Right lobe of liver (tissue), 6 donors: ENCODE measurements around the gene LCP1. TPM values are rescaled to one million over a fixed set of nuclear protein-coding genes. Genes with fewer than 3 reads are reported as not detected.

Experiments
- ATAC-seq, 4 donors: fragments of 200-7000 bp; cut with Tn5 transposase; one replicate each; pipeline ENCODE4 v1.9.1; 2020; ENCODE audit warnings: mild to moderate bottlenecking in 4 of 4, moderate library complexity in 4 of 4
- DNase-seq, 3 donors: peaks; one replicate each; pipeline ENCODE4 v3.0.0-alpha.2; 2020
- H3K27ac ChIP-seq, 3 donors: fragments of 200-600 bp; one replicate each; pipeline ENCODE4 v1.8.0; 2022
- H3K27me3 ChIP-seq, 2 donors: fragments of 200-600 bp; one replicate each; pipeline ENCODE4 v1.8.0; 2022
- H3K36me3 ChIP-seq, 4 donors: fragments of 200-600 bp; sonication (generic) in 1 of 4; one replicate each; pipeline versions ENCODE4 v1.5.1 to v1.8.0; 2017 to 2022; ENCODE audit warnings: control low read depth in 1 of 4
- H3K4me1 ChIP-seq, 4 donors: fragments of 200-600 bp; sonication (generic) in 1 of 4; one replicate each; pipeline versions ENCODE4 v1.5.1 to v1.8.0; 2017 to 2022; ENCODE audit warnings: control low read depth in 1 of 4
- H3K4me3 ChIP-seq, 3 donors: fragments of 200-600 bp; one replicate each; pipeline ENCODE4 v1.8.0; 2022
- H3K9me3 ChIP-seq, 4 donors: fragments of 200-600 bp; sonication (generic) in 1 of 4; one replicate each; pipeline versions ENCODE4 v1.5.1 to v1.8.0; 2017 to 2022; ENCODE audit warnings: control low read depth in 1 of 4
- POLR2A ChIP-seq: fragments of 450-650 bp; IDR thresholded peaks from one replicate; pipeline ENCODE4 v1.6.1; 2017; ENCODE audit warnings: antibody characterized with exemption, mild to moderate bottlenecking
- WGBS: methylation state at CpG from one replicate; pipeline ENCODE4 v1.1.6; 2018; ENCODE audit warnings: low coverage, low lambda C conversion rate; ENCODE audit not compliant: insufficient coverage; ENCODE audit errors: missing lambda C conversion rate; 5-methylcytosine and 5-hydroxymethylcytosine counted together
- intact Hi-C, 2 donors: fragments of 100-400 bp; cut with DNase I; formaldehyde crosslinking; loops; one replicate each; pipeline versions ENCODE4 v1.11.2 to v1.14.1; 2022
- total RNA-seq, 6 experiments: library from RNA; depleted of rRNA in 2 of 6; stranded (reverse); fragments of >200 nt in 2 of 6; fragmentation: NEBNext Ultra II Directional in 3 of 6; extraction: Animal tissue kit (Norgen Biotek cat#: 25700) in 3 of 6; gene quantifications; one replicate each; pipeline versions ENCODE4 v1.1.0 to v1.2.4, GENCODE V29; 2016 to 2023
- TF ChIP-seq, protein P1 (sequence below), 4 donors: fragments of 200-600 bp in 3 of 4; fragments of 450-650 bp in 1 of 4; IDR thresholded peaks; one replicate each; pipeline versions ENCODE4 v1.5.1 to v1.8.0; 2016 to 2022; ENCODE audit warnings: antibody characterized with exemption in 4 of 4, mild to moderate bottlenecking in 2 of 4
- donor health status: DM: no; HTN: yes; CAD: no.
- donor health status: DM: no; HTN: no; CAD: no.
- donor health status: DM: no; HTN: no; CAD: no.
- donor health status: DM: no; HTN: yes; CAD: no.
- donor health status: DM: no; HTN: yes; CAD: no.

Gene LCP1
- total RNA-seq, 6 experiments from 2014 or later: 19.7 to 58.1 (median 22.8) TPM

DNA sequence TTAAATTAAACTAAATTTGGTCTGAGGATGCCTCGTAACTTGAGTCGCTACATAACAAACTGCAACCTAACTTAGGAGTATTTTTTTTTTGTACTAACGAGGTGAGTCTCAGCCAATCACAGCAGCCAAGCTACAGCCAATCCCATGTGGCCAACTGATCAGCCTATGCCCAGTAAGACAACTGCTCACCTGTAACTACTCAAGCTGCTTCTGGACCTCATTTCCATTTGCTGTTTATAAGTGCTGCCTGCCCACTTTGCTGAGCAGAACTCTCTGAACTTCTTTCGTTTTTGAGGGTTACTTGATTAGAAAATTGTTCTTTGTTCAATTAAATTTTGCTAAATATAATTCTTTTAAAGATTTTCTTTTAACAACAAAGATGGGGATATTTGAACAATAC is 81.0 kb downstream of the LCP1 start:
- Histone ChIP-seq H3K4me3 (peak overlapping the region; percentile 32 to 61 (median 56)), H3K9me3 (no peaks in the 10 kb centered on the region), H3K27ac (peak overlapping the region; percentile 83 to 97 (median 95)), H3K36me3 (peaks cover 0 to 8% (median 0%) of the 10 kb centered on the region in 4 donors), H3K27me3 (no peaks in the 10 kb centered on the region), H3K4me1 (peaks cover 0 to 46% (median 12%) of the 10 kb centered on the region in 4 donors)
- intact Hi-C loops: no loop called here
- ATAC-seq (peak; percentile 36 to 66 (median 42)), DNase-seq (peak in 1 of 3 donors; percentile 30)
- TF ChIP-seq, protein P1, sequence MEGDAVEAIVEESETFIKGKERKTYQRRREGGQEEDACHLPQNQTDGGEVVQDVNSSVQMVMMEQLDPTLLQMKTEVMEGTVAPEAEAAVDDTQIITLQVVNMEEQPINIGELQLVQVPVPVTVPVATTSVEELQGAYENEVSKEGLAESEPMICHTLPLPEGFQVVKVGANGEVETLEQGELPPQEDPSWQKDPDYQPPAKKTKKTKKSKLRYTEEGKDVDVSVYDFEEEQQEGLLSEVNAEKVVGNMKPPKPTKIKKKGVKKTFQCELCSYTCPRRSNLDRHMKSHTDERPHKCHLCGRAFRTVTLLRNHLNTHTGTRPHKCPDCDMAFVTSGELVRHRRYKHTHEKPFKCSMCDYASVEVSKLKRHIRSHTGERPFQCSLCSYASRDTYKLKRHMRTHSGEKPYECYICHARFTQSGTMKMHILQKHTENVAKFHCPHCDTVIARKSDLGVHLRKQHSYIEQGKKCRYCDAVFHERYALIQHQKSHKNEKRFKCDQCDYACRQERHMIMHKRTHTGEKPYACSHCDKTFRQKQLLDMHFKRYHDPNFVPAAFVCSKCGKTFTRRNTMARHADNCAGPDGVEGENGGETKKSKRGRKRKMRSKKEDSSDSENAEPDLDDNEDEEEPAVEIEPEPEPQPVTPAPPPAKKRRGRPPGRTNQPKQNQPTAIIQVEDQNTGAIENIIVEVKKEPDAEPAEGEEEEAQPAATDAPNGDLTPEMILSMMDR (IDR thresholded peaks at IDR 0.05): no peak
- TF ChIP-seq POLR2A: peak; percentile 66
- WGBS: 38% methylated on average over 4 of the region's 4 CpGs

GRCh38 chr13:46100191-46100815 is 81.7 kb downstream of the LCP1 start:
- peaks cover 0 to 8% (median 0%) of the 10 kb centered on the region in 4 donors for H3K36me3 ChIP-seq
- peaks cover 0 to 47% (median 13%) of the 10 kb centered on the region in 4 donors for H3K4me1 ChIP-seq
- H3K9me3 ChIP-seq: no peaks in the 10 kb centered on the region
- WGBS: 26% methylated on average over 1 of the region's 1 CpG
- H3K27ac ChIP-seq: peak overlapping the region; percentile 83 to 97 (median 95)
- peak; percentile 40 to 53 (median 42) for ATAC-seq
- TF ChIP-seq POLR2A: peak; percentile 28
- TF ChIP-seq, protein P1 (IDR thresholded peaks at IDR 0.05): no peak
- no peak for DNase-seq
- no peaks in the 10 kb centered on the region for H3K27me3 ChIP-seq
- intact Hi-C loops: no loop called here
- peak overlapping the region in 2 of 3 donors; percentile 56 to 61 for H3K4me3 ChIP-seq

- H3K4me1 ChIP-seq: peaks cover 0 to 65% (median 15%) of the 10 kb centered on the region in 4 donors
- peak; percentile 14 to 62 (median 38) for ATAC-seq
- intact Hi-C loops: no loop called here
These were observed 84.3 kb downstream of the LCP1 start for GRCh38 chr13:46097663-46098062.

DNA sequence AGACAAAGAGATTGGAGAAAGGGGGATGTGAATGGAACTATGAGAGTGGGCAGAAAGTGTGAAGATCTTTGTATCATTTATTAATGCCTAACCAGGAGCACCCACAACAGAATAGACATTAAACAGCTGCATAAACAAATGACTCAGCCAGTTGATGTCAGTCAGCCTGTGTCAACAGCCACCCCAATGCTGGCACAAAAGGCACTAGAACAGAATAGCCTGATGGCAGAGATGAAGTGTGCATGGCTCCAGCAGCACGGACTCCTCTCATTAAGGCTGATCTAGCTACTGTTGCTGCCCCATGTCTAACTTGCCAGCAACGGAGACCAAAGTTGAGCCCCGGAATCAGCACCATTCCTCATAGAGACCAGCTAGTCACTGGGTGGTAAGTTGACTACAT is 85.0 kb downstream of the LCP1 start:
- ATAC-seq: peak; percentile 54 to 74 (median 68)
- peak; percentile 83 for TF ChIP-seq POLR2A
- TF ChIP-seq, protein P1 (IDR thresholded peaks at IDR 0.05): no peak
- peaks cover 0 to 8% (median 0%) of the 10 kb centered on the region in 4 donors for H3K36me3 ChIP-seq
- H3K4me1 ChIP-seq: peaks cover 0 to 65% (median 15%) of the 10 kb centered on the region in 4 donors
- H3K27ac ChIP-seq: peak overlapping the region; percentile 58 to 97 (median 95)
- no peaks in the 10 kb centered on the region for H3K27me3 ChIP-seq
- intact Hi-C loops: no loop called here
- H3K4me3 ChIP-seq: peak overlapping the region in 1 of 3 donors; percentile 20
- no peaks in the 10 kb centered on the region for H3K9me3 ChIP-seq
- peak; percentile 62 to 83 (median 74) for DNase-seq
- no CpG with 5 or more reads among the region's 3 CpGs for WGBS

More at GRCh38 chr13:46097663-46098062, 84.3 kb downstream of the LCP1 start:
- DNase-seq: no peak
- Histone ChIP-seq H3K27ac (peak overlapping the region; percentile 58 to 97 (median 95)), H3K9me3 (no peaks in the 10 kb centered on the region), H3K36me3 (peaks cover 0 to 8% (median 0%) of the 10 kb centered on the region in 4 donors), H3K4me3 (peak overlapping the region in 2 of 3 donors; percentile 14 to 20), H3K27me3 (no peaks in the 10 kb centered on the region)
- TF ChIP-seq POLR2A: no peak
- TF ChIP-seq, protein P1 (IDR thresholded peaks at IDR 0.05): no peak
- WGBS: 17% methylated on average over 4 of the region's 4 CpGs
